HEK293 (cell line): Measurements from ENCODE around the gene CALR3.

ENCODE experiments used
- CTCF ChIA-PET: fragments of 350-600 bp; formaldehyde crosslinking; extraction: SDS; loops from one replicate; lab custom pipeline; 2021; ENCODE audit warnings: antibody characterized with exemption; lab: Yijun Ruan, JAX
- POLR2A ChIA-PET: fragments of 300-600 bp; formaldehyde crosslinking; extraction: SDS; loops from one replicate; lab custom pipeline; 2020; ENCODE audit warnings: antibody characterized with exemption, inconsistent platforms; lab: Yijun Ruan, JAX
- H3K27ac ChIP-seq: fragments of 200-500 bp; sonication (Bioruptor generic); 2 replicates; pipeline ENCODE4 v1.5.1; 2014; ENCODE audit warnings: low read depth, low read length, control low read depth, inconsistent platforms; ENCODE audit errors: extremely low read depth
- H3K36me3 ChIP-seq, 2 experiments: fragments of 200-500 bp in 1 of 2; sonication (Bioruptor generic) in 1 of 2; 1 replicate in 1 of 2; 2 replicates in 1 of 2; pipeline ENCODE4 v1.5.1; 2014 to 2017; ENCODE audit warnings: inconsistent platforms in 2 of 2, low read length in 2 of 2; ENCODE audit not compliant: control insufficient read depth in 2 of 2, insufficient read depth in 1 of 2
- H3K4me1 ChIP-seq: fragments of 200-500 bp; sonication (Bioruptor generic); 2 replicates; pipeline ENCODE4 v1.5.1; 2014; ENCODE audit warnings: mild to moderate bottlenecking, low read length, inconsistent platforms; ENCODE audit not compliant: control insufficient read depth, insufficient read depth
- H3K4me3 ChIP-seq: 2 replicates; pipeline ENCODE4 v1.5.1; 2011; ENCODE audit warnings: low read depth, mild to moderate bottlenecking, control low read depth, low read length, moderate library complexity
- H3K9me3 ChIP-seq: fragments of 200-500 bp; sonication (Bioruptor generic); 2 replicates; pipeline ENCODE4 v1.5.1; 2014; ENCODE audit warnings: low read depth, low read length, inconsistent platforms; ENCODE audit not compliant: control insufficient read depth, insufficient read depth
- GFI1B ChIP-seq: fragments of 450-650 bp; formaldehyde crosslinking; IDR thresholded peaks from 2 replicates; pipeline ENCODE4 v1.5.1; 2016; ENCODE audit warnings: missing biosample characterization, missing genetic modification characterization
- GLI4 ChIP-seq: fragments of 450-650 bp; formaldehyde crosslinking; IDR thresholded peaks from 2 replicates; pipeline ENCODE4 v1.5.1; 2016; ENCODE audit warnings: missing biosample characterization, missing genetic modification characterization
- HIC1 ChIP-seq: fragments of 450-650 bp; formaldehyde crosslinking; IDR thresholded peaks from 2 replicates; pipeline ENCODE4 v1.5.1; 2016; ENCODE audit warnings: missing biosample characterization, missing genetic modification characterization
- KLF7 ChIP-seq: fragments of 450-650 bp; formaldehyde crosslinking; IDR thresholded peaks from 2 replicates; pipeline ENCODE4 v1.5.1; 2016; ENCODE audit warnings: missing biosample characterization, missing genetic modification characterization, borderline replicate concordance
- KLF9 ChIP-seq: fragments of 450-650 bp; formaldehyde crosslinking; IDR thresholded peaks from 2 replicates; pipeline ENCODE4 v1.5.1; 2016; ENCODE audit warnings: missing biosample characterization, missing genetic modification characterization, low read depth
- MEIS1 ChIP-seq: sonication (generic); formaldehyde crosslinking; IDR thresholded peaks from 2 replicates; pipeline ENCODE4 v1.8.1; 2022; ENCODE audit warnings: missing genetic modification reagents, mild to moderate bottlenecking, borderline replicate concordance
- MYNN ChIP-seq: fragments of 450-650 bp; formaldehyde crosslinking; IDR thresholded peaks from 2 replicates; pipeline ENCODE4 v1.5.1; 2016; ENCODE audit warnings: missing biosample characterization, missing genetic modification characterization, borderline replicate concordance
- PRDM1 ChIP-seq: fragments of 450-650 bp; formaldehyde crosslinking; IDR thresholded peaks from 2 replicates; pipeline ENCODE4; 2016; ENCODE audit warnings: missing biosample characterization, missing genetic modification characterization
- SCRT1 ChIP-seq: fragments of 450-650 bp; formaldehyde crosslinking; IDR thresholded peaks from 2 replicates; pipeline ENCODE4 v1.5.1; 2016; ENCODE audit warnings: missing biosample characterization, missing genetic modification characterization, borderline replicate concordance
- TRIM28 ChIP-seq: IDR thresholded peaks from 2 replicates; pipeline ENCODE4 v1.6.1; 2011; ENCODE audit warnings: low read length, control low read depth, borderline replicate concordance
- YY2 ChIP-seq: fragments of 450-650 bp; formaldehyde crosslinking; IDR thresholded peaks from 2 replicates; pipeline ENCODE4 v1.5.1; 2016; ENCODE audit warnings: missing biosample characterization, missing genetic modification characterization
- ZBTB21 ChIP-seq: fragments of 450-650 bp; formaldehyde crosslinking; IDR thresholded peaks from 2 replicates; pipeline ENCODE4 v1.5.1; 2017; ENCODE audit warnings: missing biosample characterization, missing genetic modification characterization
- ZBTB7A ChIP-seq: fragments of 450-650 bp; formaldehyde crosslinking; IDR thresholded peaks from 2 replicates; pipeline ENCODE4 v1.5.1; 2016; ENCODE audit warnings: low read depth, missing biosample characterization, missing genetic modification characterization
- ZNF10 ChIP-seq: fragments of 450-650 bp; formaldehyde crosslinking; IDR thresholded peaks from 2 replicates; pipeline ENCODE4 v1.5.1; 2017; ENCODE audit warnings: missing biosample characterization, missing genetic modification characterization
- ZNF169 ChIP-seq: fragments of 450-650 bp; formaldehyde crosslinking; IDR thresholded peaks from 2 replicates; pipeline ENCODE4 v1.5.1; 2016; ENCODE audit warnings: missing biosample characterization, missing genetic modification characterization
- ZNF23 ChIP-seq: fragments of 450-650 bp; formaldehyde crosslinking; IDR thresholded peaks from 2 replicates; pipeline ENCODE4 v1.5.1; 2016; ENCODE audit warnings: missing biosample characterization, missing genetic modification characterization, borderline replicate concordance
- ZNF292 ChIP-seq: fragments of 450-650 bp; formaldehyde crosslinking; IDR thresholded peaks from 2 replicates; pipeline ENCODE4 v1.5.1; 2016; ENCODE audit warnings: low read depth, missing biosample characterization, missing genetic modification characterization, borderline replicate concordance
- ZNF350 ChIP-seq: fragments of 450-650 bp; formaldehyde crosslinking; IDR thresholded peaks from 2 replicates; pipeline ENCODE4 v1.5.0; 2017; ENCODE audit warnings: missing biosample characterization, mild to moderate bottlenecking, missing genetic modification characterization
- ZNF354C ChIP-seq: fragments of 450-650 bp; formaldehyde crosslinking; IDR thresholded peaks from 2 replicates; pipeline ENCODE4 v1.5.1; 2016; ENCODE audit warnings: missing biosample characterization, missing genetic modification characterization, low read depth, borderline replicate concordance
- ZNF548 ChIP-seq: fragments of 450-650 bp; formaldehyde crosslinking; IDR thresholded peaks from 2 replicates; pipeline ENCODE4 v1.5.1; 2016; ENCODE audit warnings: missing biosample characterization, missing genetic modification characterization
- ZNF600 ChIP-seq: fragments of 450-650 bp; formaldehyde crosslinking; IDR thresholded peaks from 2 replicates; pipeline ENCODE4 v1.5.1; 2016; ENCODE audit warnings: missing biosample characterization, missing genetic modification characterization
- ZNF658 ChIP-seq: fragments of 450-650 bp; formaldehyde crosslinking; IDR thresholded peaks from 2 replicates; pipeline ENCODE4; 2016; ENCODE audit warnings: missing biosample characterization, missing genetic modification characterization
- ZNF664 ChIP-seq: fragments of 450-650 bp; formaldehyde crosslinking; IDR thresholded peaks from 2 replicates; pipeline ENCODE4 v1.5.1; 2016; ENCODE audit warnings: missing biosample characterization, missing genetic modification characterization
- ZNF837 ChIP-seq: fragments of 450-650 bp; formaldehyde crosslinking; IDR thresholded peaks from 2 replicates; pipeline ENCODE4 v1.5.1; 2016; ENCODE audit warnings: missing biosample characterization, missing genetic modification characterization
- ZSCAN5A ChIP-seq: fragments of 450-650 bp; formaldehyde crosslinking; IDR thresholded peaks from 2 replicates; pipeline ENCODE4 v1.5.1; 2016; ENCODE audit warnings: missing biosample characterization, missing genetic modification characterization
- ZXDB ChIP-seq: fragments of 450-650 bp; formaldehyde crosslinking; IDR thresholded peaks from 2 replicates; pipeline ENCODE4 v1.5.1; 2016; ENCODE audit warnings: missing biosample characterization, missing genetic modification characterization
- TF ChIP-seq, protein P1 (sequence below): fragments of 450-650 bp; formaldehyde crosslinking; IDR thresholded peaks from 2 replicates; pipeline ENCODE4 v1.5.1; 2016; ENCODE audit warnings: missing biosample characterization, missing genetic modification characterization
- TF ChIP-seq, protein P2 (sequence below): fragments of 450-650 bp; formaldehyde crosslinking; IDR thresholded peaks from 2 replicates; pipeline ENCODE4; 2016; ENCODE audit warnings: missing biosample characterization, missing genetic modification characterization

CALR3 gene

GRCh38 chr19:16460454-16460853, 35.5 kb downstream of the CALR3 start:
- Histone ChIP-seq H3K27ac (no peak overlapping the region), H3K4me3 (no peak overlapping the region), H3K9me3 (no peaks in the 10 kb centered on the region), H3K36me3 (peaks cover 3 to 7% of the 10 kb centered on the region in 2 experiments; a peak in 2 of 3 replicates), H3K4me1 (peaks cover 7% of the 10 kb centered on the region)
- ChIA-PET CTCF (no interaction called here), POLR2A (no interaction called here)
- no peak for TF ChIP-seq GFI1B (tag by site-specific recombination)
- TF ChIP-seq, protein P1, sequence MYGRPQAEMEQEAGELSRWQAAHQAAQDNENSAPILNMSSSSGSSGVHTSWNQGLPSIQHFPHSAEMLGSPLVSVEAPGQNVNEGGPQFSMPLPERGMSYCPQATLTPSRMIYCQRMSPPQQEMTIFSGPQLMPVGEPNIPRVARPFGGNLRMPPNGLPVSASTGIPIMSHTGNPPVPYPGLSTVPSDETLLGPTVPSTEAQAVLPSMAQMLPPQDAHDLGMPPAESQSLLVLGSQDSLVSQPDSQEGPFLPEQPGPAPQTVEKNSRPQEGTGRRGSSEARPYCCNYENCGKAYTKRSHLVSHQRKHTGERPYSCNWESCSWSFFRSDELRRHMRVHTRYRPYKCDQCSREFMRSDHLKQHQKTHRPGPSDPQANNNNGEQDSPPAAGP (tag by site-specific recombination) = no peak
- no peak for TF ChIP-seq KLF9 (tag by site-specific recombination)
- no peak for TF ChIP-seq ZNF292 (tag by site-specific recombination)
- TF ChIP-seq YY2 = no peak
- no peak for TF ChIP-seq ZNF10
- no peak for TF ChIP-seq ZNF548
- TF ChIP-seq ZNF658 = no peak
- TF ChIP-seq ZXDB (tag by site-specific recombination) = no peak
- TF ChIP-seq ZSCAN5A (tag by site-specific recombination) = no peak
- TF ChIP-seq ZBTB7A = no peak
- no peak for TF ChIP-seq ZNF23 (tag by site-specific recombination)
- TF ChIP-seq KLF7 (tag by site-specific recombination) = no peak
- no peak for TF ChIP-seq ZNF837 (tag by site-specific recombination)

- no peak overlapping the region for H3K27ac ChIP-seq
- POLR2A ChIA-PET = no interaction called here
- CTCF ChIA-PET = no interaction called here
- TF ChIP-seq ZNF169 (no peak), TRIM28 (no peak), MEIS1 (CRISPR knock-in tag) (no peak), MYNN (no peak), SCRT1 (tag by site-specific recombination) (no peak), ZNF354C (tag by site-specific recombination) (no peak)
- H3K36me3 ChIP-seq = peaks cover 0 to 3% of the 10 kb centered on the region in 2 experiments; a peak in 2 of 3 replicates
- H3K4me3 ChIP-seq = no peak overlapping the region
- H3K9me3 ChIP-seq = no peaks in the 10 kb centered on the region
- H3K4me1 ChIP-seq = peaks cover 7% of the 10 kb centered on the region
Measured at GRCh38 chr19:16459680-16460079, 36.3 kb downstream of the CALR3 start.

DNA sequence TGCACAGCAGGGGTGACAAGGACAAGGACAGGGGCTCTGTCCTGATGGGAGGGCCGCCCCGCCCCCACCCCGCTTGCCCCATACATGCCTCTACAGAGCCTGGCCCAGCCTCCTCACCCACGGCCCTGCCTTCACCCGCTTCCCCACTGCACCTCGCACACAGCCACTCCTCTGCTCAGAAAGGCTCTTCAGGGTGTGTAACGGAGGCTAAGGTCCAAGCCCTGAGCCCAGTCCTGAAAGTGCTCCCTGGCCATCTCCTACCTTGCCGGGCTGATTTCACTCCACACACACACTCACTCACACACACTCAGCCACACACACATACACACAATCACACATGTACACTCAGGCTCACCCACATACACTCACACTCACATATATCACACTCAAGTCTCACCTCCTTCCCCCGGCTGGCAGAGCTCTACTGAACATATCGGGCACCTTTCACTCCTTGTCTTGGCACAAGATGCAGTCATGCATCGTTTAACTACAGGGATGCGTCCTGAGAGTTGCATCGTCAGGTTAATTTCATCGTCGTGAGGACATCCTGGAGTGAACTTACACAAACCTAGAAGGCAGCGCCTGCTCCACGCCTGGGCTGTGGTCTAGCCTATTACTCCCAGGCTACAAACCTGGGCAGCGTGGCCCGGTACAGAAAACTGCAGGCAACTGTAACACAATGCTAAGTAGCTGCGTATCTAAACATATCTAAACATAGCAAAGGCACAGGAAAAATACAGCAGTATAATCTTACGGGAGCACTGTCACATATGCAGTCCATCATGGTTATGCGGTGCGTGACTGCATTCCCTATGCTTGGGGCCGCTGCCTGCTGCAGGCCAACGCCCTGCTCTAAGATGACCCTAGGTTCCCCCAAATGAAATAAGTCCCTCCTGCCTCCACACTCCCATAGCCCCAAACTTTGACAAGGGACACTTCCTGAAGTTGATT, 37.3 kb downstream of the CALR3 start:
- Histone ChIP-seq H3K36me3 (peaks cover 0 to 3% of the 10 kb centered on the region in 2 experiments; a peak in 2 of 3 replicates), H3K4me1 (peaks cover 7% of the 10 kb centered on the region), H3K27ac (no peak overlapping the region), H3K4me3 (no peak overlapping the region), H3K9me3 (no peaks in the 10 kb centered on the region)
- ChIA-PET CTCF (no interaction called here), POLR2A (interaction anchor here (1.3 kb wide), 1 partner anchor 10 kb away, joined by 4 read pairs; no protein-coding TSS in a partner anchor)
- TF ChIP-seq, protein P2, sequence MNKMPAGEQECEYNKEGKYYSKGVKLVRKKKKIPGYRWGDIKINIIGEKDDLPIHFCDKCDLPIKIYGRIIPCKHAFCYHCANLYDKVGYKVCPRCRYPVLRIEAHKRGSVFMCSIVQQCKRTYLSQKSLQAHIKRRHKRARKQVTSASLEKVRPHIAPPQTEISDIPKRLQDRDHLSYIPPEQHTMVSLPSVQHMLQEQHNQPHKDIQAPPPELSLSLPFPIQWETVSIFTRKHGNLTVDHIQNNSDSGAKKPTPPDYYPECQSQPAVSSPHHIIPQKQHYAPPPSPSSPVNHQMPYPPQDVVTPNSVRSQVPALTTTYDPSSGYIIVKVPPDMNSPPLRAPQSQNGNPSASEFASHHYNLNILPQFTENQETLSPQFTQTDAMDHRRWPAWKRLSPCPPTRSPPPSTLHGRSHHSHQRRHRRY (tag by site-specific recombination) = 0 out of 2 replicates have a peak, but pooled peaks have one; percentile 24
- 0 out of 2 replicates have a peak, but pooled peaks have one; percentile 33 for TF ChIP-seq HIC1 (tag by site-specific recombination)
- TF ChIP-seq ZBTB21 (tag by site-specific recombination) = no peak
- peak; percentile 72 for TF ChIP-seq ZNF600
- TF ChIP-seq PRDM1 = peak; percentile 65
- TF ChIP-seq ZNF664 (tag by site-specific recombination) = peak; percentile 89
- TF ChIP-seq GLI4 = 0 out of 2 replicates have a peak, but pooled peaks have one; percentile 26
- TF ChIP-seq ZNF350 (tag by site-specific recombination) = no peak
